Nephron (organoid): ENCODE results near the gene LRRC4B.
A peak's percentile ranks its signal among the peaks of the same experiment; 100 is the strongest.

Experiments
- H3K27ac Mint-ChIP-seq, 3 experiments: 2 replicates each; pipeline ENCODE4 v1.8.0; 2020; ENCODE audit warnings: mixed read lengths in 3 of 3, mild to moderate bottlenecking in 2 of 3, moderate library complexity in 1 of 3
- H3K27me3 Mint-ChIP-seq: 2 replicates; pipeline ENCODE4 v1.8.0; 2021; ENCODE audit warnings: low read depth, mild to moderate bottlenecking, moderate library complexity, mixed read lengths
- H3K36me3 Mint-ChIP-seq: 2 replicates; pipeline ENCODE4 v1.8.0; 2020; ENCODE audit warnings: low read depth, mixed read lengths
- H3K4me1 Mint-ChIP-seq: 2 replicates; pipeline ENCODE4 v1.8.0; 2020; ENCODE audit warnings: mixed read lengths
- H3K4me3 Mint-ChIP-seq, 3 experiments: 2 replicates each; pipeline ENCODE4 v1.8.0; 2020; ENCODE audit warnings: mild to moderate bottlenecking in 3 of 3, mixed read lengths in 3 of 3, moderate library complexity in 2 of 3
- H3K9me3 Mint-ChIP-seq: 2 replicates; pipeline ENCODE4 v1.8.0; 2020; ENCODE audit warnings: mixed read lengths
- CTCF ChIP-seq, 3 experiments: fragments of 200-600 bp; sonication (generic); IDR thresholded peaks; one replicate each; pipeline ENCODE4 v1.5.0; 2021; ENCODE audit warnings: antibody characterized with exemption in 3 of 3; ENCODE audit not compliant: unreplicated experiment in 3 of 3

LRRC4B gene

GRCh38 chr19:50486823-50487515 lies 81.3 kb downstream of the LRRC4B start:
- peak overlapping the region; percentile 6 to 48 (median 18) for H3K4me3 Mint-ChIP-seq
- peak; percentile 22 to 50 (median 48) for TF ChIP-seq CTCF (IDR thresholded peaks at IDR 0.05; ENCODE audit: unreplicated experiment in 3 of 3)
- H3K4me1 Mint-ChIP-seq, result peaks cover 34% of the 10 kb centered on the region
- peaks cover 43% of the 10 kb centered on the region for H3K27me3 Mint-ChIP-seq
- H3K9me3 Mint-ChIP-seq, result peaks cover 5% of the 10 kb centered on the region
- peak overlapping the region in 1 of 3 experiments; percentile 16 for H3K27ac Mint-ChIP-seq
- peaks cover 39% of the 10 kb centered on the region for H3K36me3 Mint-ChIP-seq

- Mint-ChIP-seq H3K9me3 (peaks cover 1% of the 10 kb centered on the region), H3K27ac (no peak overlapping the region), H3K36me3 (peaks cover 43% of the 10 kb centered on the region), H3K4me3 (no peak overlapping the region), H3K4me1 (peaks cover 19% of the 10 kb centered on the region), H3K27me3 (peaks cover 31% of the 10 kb centered on the region)
- no peak for TF ChIP-seq CTCF (IDR thresholded peaks at IDR 0.05; ENCODE audit: unreplicated experiment in 3 of 3)
These were observed 82.8 kb downstream of the LRRC4B start for GRCh38 chr19:50485284-50485955.

- no peak for TF ChIP-seq CTCF (IDR thresholded peaks at IDR 0.05; ENCODE audit: unreplicated experiment in 3 of 3)
- H3K27me3 Mint-ChIP-seq, result peaks cover 9% of the 10 kb centered on the region
- H3K9me3 Mint-ChIP-seq, result no peaks in the 10 kb centered on the region
- peaks cover 1% of the 10 kb centered on the region for H3K4me1 Mint-ChIP-seq
- H3K36me3 Mint-ChIP-seq, result peaks cover 55% of the 10 kb centered on the region
- no peak overlapping the region for H3K27ac Mint-ChIP-seq
- H3K4me3 Mint-ChIP-seq, result no peak overlapping the region
These were observed 85.3 kb downstream of the LRRC4B start for GRCh38 chr19:50482916-50483315.

- peaks cover 7% of the 10 kb centered on the region for H3K4me1 Mint-ChIP-seq
- peaks cover 3% of the 10 kb centered on the region for H3K27me3 Mint-ChIP-seq
- H3K27ac Mint-ChIP-seq, result no peak overlapping the region
- no peak for TF ChIP-seq CTCF (IDR thresholded peaks at IDR 0.05; ENCODE audit: unreplicated experiment in 3 of 3)
- H3K9me3 Mint-ChIP-seq, result peaks cover 2% of the 10 kb centered on the region
- H3K4me3 Mint-ChIP-seq, result no peak overlapping the region
- peaks cover 61% of the 10 kb centered on the region for H3K36me3 Mint-ChIP-seq
These were observed 85.9 kb downstream of the LRRC4B start for GRCh38 chr19:50482271-50482855.

- peaks cover 62% of the 10 kb centered on the region for H3K36me3 Mint-ChIP-seq
- H3K27ac Mint-ChIP-seq, result no peak overlapping the region
- peaks cover 13% of the 10 kb centered on the region for H3K4me1 Mint-ChIP-seq
- H3K4me3 Mint-ChIP-seq, result no peak overlapping the region
- no peaks in the 10 kb centered on the region for H3K27me3 Mint-ChIP-seq
- no peak for TF ChIP-seq CTCF (IDR thresholded peaks at IDR 0.05; ENCODE audit: unreplicated experiment in 3 of 3)
- peaks cover 3% of the 10 kb centered on the region for H3K9me3 Mint-ChIP-seq
These were observed 86.7 kb downstream of the LRRC4B start for GRCh38 chr19:50481351-50482149.
